ENCODE data around the gene UBE3C. TPM values are rescaled to one million over a fixed set of nuclear protein-coding genes. Genes with fewer than 3 reads are reported as not detected.
A peak's percentile ranks its signal among the peaks of the same experiment; 100 is the strongest.

Gene UBE3C
- total RNA-seq, 1 experiment from 2014 or later, result 84.8 TPM

DNA sequence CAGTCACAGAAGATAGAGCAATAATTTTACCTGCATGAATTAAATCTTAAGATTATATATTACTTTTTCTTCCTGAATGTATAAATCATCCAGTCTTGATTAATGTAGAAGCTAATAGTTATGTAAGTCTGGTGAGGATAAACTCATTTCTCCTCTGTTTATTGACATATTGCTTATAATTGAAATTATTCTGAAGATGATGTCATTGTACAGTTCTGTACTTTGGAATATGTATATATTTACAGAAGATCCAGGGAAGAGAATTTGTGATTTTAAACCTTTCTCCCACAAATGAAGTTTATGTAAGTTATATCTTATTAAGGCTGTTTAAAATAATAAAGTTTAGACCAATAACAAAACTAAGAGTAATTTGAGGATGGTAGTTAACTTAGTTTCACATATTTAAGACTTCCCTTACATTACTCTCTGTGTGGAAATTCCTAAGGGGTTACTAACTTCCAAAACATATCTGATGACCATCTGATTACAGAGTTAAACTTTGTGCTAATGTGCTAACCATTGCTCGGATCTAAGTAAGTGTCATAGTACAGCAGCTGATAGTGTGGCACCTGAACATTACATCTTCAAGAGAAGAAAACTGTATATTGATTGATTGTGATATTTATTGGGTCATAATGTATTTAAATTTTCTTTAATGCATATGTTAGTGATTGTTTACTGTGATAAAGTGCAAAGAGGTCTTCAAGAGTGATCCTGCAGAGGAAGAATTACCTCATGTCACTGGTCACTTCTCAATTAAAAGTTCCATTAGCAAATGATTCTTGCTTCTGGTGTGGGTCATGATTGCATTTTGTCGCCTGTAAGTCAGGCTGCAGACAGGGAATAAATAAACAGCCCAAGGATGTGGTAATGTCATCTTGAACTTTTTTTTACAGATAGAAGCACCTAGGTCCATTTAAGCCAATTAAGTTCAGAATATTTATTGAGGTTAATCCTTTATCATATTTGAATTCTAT, 96.9 kb downstream of the UBE3C start:
- no peak overlapping the region for H3K4me2 ChIP-seq (ENCODE audit: low read depth, low read length, poor library complexity, severe bottlenecking)
- peaks cover 85% of the 10 kb centered on the region for H3K36me3 ChIP-seq (ENCODE audit: insufficient read depth, low read length)
- no peak overlapping the region for H3K27ac ChIP-seq (ENCODE audit: low read length)

DNA sequence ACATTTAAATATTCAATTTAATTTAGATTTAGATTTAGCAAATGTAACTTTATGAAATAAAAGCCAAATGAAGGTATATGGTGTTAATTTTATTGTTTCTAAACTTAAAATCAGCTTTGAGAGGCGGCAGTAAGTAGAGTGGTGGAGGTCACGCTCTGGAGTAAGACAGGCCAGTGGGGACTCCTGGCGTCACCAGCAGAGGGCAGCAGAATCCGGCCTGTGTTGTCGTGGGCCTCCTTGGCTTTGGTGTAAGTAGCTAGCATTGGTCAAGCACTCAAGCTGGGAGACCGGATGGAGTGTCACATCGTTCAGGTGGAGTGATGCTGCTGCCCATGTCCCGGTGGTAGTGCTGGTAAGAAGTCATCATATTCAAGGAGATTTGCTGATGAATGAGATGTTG, 99.4 kb downstream of the UBE3C start:
- Histone ChIP-seq H2AFZ (ENCODE audit: low read length) (no peak overlapping the region), H3K9me2 (replicated peaks; ENCODE audit: insufficient read depth, low read length) (no peaks in the 10 kb centered on the region), H3K79me2 (ENCODE audit: low read length) (peaks cover 22% of the 10 kb centered on the region), H3K4me1 (ENCODE audit: low read length) (no peaks in the 10 kb centered on the region), H3K27ac (ENCODE audit: low read length) (no peak overlapping the region), H3K4me3 (ENCODE audit: low read length) (no peak overlapping the region), H3K9ac (ENCODE audit: low read length) (no peak overlapping the region), H3K36me3 (ENCODE audit: insufficient read depth, low read length) (peaks cover 63% of the 10 kb centered on the region), H3K27me3 (ENCODE audit: low read length) (no peaks in the 10 kb centered on the region), H3K9me3 (ENCODE audit: low read length) (no peaks in the 10 kb centered on the region; the same call in 1 of the 2 replicates), H4K20me1 (ENCODE audit: insufficient read depth, low read depth, low read length) (no peaks in the 10 kb centered on the region; the same call in 1 of the 2 replicates), H3K4me2 (ENCODE audit: low read depth, low read length, poor library complexity, severe bottlenecking) (no peak overlapping the region)
- no peak for DNase-seq

More for the DNA sequence above, 96.9 kb downstream of the UBE3C start:
- DNase-seq, result no peak
- Histone ChIP-seq H3K9me3 (ENCODE audit: low read length) (no peaks in the 10 kb centered on the region; the same call in 1 of the 2 replicates), H3K4me3 (ENCODE audit: low read length) (no peak overlapping the region), H3K4me1 (ENCODE audit: low read length) (no peaks in the 10 kb centered on the region), H3K79me2 (ENCODE audit: low read length) (peaks cover 36% of the 10 kb centered on the region), H3K9me2 (replicated peaks; ENCODE audit: insufficient read depth, low read length) (no peaks in the 10 kb centered on the region), H3K27me3 (ENCODE audit: low read length) (no peaks in the 10 kb centered on the region), H2AFZ (ENCODE audit: low read length) (no peak overlapping the region), H4K20me1 (ENCODE audit: insufficient read depth, low read depth, low read length) (no peaks in the 10 kb centered on the region), H3K9ac (ENCODE audit: low read length) (no peak overlapping the region)

DNA sequence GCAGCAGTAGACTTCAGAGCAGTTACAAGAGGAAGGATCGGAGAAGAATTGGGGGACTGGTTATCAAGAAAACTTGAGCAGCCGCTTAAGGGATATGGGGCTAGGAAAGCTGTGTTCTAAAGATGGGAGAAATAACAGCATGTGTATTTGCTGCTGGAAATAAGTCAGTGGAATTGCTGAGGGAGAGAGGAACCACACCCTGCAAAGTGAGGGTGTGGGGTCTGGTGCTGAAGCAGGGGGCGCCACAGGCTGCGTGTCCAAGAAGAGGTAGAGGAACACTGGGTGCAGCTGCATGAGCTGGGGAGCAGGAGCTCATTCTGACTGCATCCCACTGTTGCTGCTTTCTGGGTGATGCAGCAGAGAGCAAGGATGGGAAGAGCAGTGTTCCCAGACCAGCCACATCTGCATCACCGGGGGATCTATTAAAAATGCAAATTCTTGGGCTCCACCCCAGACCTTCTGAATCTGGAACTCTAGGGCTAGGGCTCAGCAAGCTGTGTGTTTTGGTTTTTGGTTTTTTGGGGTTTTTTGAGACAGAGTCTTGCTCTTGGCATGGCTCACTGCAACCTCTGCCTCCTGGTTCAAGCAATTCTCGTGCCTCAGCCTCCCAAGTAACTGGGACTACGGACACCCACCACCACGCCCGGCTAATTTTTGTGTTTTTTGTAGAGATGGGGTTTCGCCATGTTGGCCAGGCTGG, 101.0 kb downstream of the UBE3C start:
- Histone ChIP-seq H2AFZ (ENCODE audit: low read length) (no peak overlapping the region), H3K36me3 (ENCODE audit: insufficient read depth, low read length) (peaks cover 47% of the 10 kb centered on the region), H3K27me3 (ENCODE audit: low read length) (no peaks in the 10 kb centered on the region), H3K4me1 (ENCODE audit: low read length) (no peaks in the 10 kb centered on the region), H3K4me3 (ENCODE audit: low read length) (no peak overlapping the region), H3K79me2 (ENCODE audit: low read length) (peaks cover 12% of the 10 kb centered on the region), H3K4me2 (ENCODE audit: low read depth, low read length, poor library complexity, severe bottlenecking) (no peak overlapping the region), H3K9ac (ENCODE audit: low read length) (no peak overlapping the region), H3K9me3 (ENCODE audit: low read length) (no peaks in the 10 kb centered on the region; the same call in 1 of the 2 replicates), H3K27ac (ENCODE audit: low read length) (no peak overlapping the region), H3K9me2 (replicated peaks; ENCODE audit: insufficient read depth, low read length) (no peaks in the 10 kb centered on the region), H4K20me1 (ENCODE audit: insufficient read depth, low read depth, low read length) (no peaks in the 10 kb centered on the region; the same call in 1 of the 2 replicates)
- DNase-seq, result no peak

DNA sequence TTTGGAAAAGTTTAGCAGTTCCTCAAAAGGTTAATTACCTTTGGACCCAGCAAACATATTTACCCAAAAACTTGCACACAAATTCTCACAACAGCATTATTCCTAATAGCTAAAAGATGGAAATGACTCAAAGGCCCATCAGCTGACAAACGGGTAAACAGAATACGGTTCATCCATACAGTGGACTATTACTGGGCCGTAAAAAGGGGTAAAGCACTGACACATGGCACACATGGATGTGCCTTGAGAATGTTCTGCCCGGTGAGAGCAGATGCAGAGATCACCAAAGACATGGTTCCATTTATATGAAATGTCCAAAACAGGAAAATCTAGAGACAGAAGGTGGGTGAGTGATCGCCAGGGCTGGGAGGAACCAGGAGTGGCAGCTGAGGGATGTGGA, 102.9 kb downstream of the UBE3C start:
- H3K4me3 ChIP-seq (ENCODE audit: low read length), result no peak overlapping the region
- H2AFZ ChIP-seq (ENCODE audit: low read length), result no peak overlapping the region
- no peak overlapping the region for H3K27ac ChIP-seq (ENCODE audit: low read length)
- no peaks in the 10 kb centered on the region for H3K4me1 ChIP-seq (ENCODE audit: low read length)
- H3K9me2 ChIP-seq (replicated peaks; ENCODE audit: insufficient read depth, low read length), result no peaks in the 10 kb centered on the region
- H3K4me2 ChIP-seq (ENCODE audit: low read depth, low read length, poor library complexity, severe bottlenecking), result no peak overlapping the region
- no peaks in the 10 kb centered on the region for H3K27me3 ChIP-seq (ENCODE audit: low read length)
- H3K9me3 ChIP-seq (ENCODE audit: low read length), result no peaks in the 10 kb centered on the region; the same call in 1 of the 2 replicates
- no peak for DNase-seq
- H3K9ac ChIP-seq (ENCODE audit: low read length), result no peak overlapping the region
- peaks cover 29% of the 10 kb centered on the region for H3K36me3 ChIP-seq (ENCODE audit: insufficient read depth, low read length)
- peaks cover 2% of the 10 kb centered on the region; the same call in 1 of the 2 replicates for H3K79me2 ChIP-seq (ENCODE audit: low read length)
- no peaks in the 10 kb centered on the region; the same call in 1 of the 2 replicates for H4K20me1 ChIP-seq (ENCODE audit: insufficient read depth, low read depth, low read length)

DNA sequence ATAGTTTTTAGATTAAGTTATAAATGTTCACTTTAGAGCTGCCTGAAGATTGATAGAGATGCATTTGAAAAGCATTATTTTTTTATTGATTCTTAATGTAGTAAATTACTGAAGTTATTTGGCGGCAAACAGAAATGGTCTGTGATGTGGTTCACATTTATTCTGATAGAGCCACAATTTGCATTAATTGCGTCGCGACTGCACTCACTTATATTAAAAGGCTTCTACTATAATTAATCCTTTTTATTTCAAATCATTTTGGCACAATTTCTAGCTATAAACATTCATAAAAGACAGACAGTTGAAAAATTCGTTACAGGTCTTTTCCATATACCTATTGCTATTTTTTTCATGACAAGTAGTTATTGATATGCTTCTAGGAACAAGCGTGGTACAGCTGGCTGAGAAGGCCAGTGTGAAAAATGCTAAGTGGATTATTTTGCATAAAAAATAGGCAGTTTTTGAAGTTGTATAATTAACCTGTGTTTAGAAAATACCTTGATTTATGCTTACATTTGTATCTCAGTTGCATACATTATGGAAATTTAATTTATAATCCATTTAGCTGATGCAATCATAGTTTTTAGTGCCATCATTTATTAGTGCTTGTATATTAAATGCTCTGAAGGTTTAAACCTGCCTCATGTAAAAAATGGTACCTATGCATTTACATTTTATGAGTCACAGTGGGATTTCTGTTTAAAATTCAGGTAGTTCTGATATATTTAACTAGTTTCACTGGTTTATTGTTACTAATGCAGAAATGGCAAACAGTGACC, 106.0 kb downstream of the UBE3C start:
- H3K79me2 ChIP-seq (ENCODE audit: low read length), result no peaks in the 10 kb centered on the region; the same call in 1 of the 2 replicates
- H3K9me2 ChIP-seq (replicated peaks; ENCODE audit: insufficient read depth, low read length), result no peaks in the 10 kb centered on the region

DNA sequence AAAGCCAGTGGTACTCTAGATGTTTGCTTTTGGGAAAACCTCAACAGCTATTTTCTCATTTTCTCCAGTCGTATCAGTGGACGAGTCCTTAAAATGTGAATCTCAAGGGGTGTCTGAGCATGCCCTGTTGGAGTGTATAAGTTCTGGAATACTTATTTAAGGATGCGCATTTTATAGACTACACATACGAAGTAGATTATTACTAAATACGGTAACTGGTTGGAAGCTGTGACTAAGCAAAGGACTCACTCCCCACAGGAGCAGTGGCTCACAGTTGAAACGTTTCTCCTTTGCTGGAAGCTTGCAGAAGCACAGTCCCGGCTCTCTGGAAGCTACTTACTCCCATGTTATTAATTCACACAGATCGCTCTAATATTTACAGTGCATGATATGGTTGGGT, 107.3 kb downstream of the UBE3C start:
- H3K4me2 ChIP-seq (ENCODE audit: low read depth, low read length, poor library complexity, severe bottlenecking), result no peak overlapping the region
- no peaks in the 10 kb centered on the region; the same call in 1 of the 2 replicates for H3K79me2 ChIP-seq (ENCODE audit: low read length)
- no peak overlapping the region for H3K9ac ChIP-seq (ENCODE audit: low read length)
- no peaks in the 10 kb centered on the region for H3K9me3 ChIP-seq (ENCODE audit: low read length)
- no peak overlapping the region for H3K27ac ChIP-seq (ENCODE audit: low read length)
- no peaks in the 10 kb centered on the region for H3K9me2 ChIP-seq (replicated peaks; ENCODE audit: insufficient read depth, low read length)
- no peak for DNase-seq
- no peaks in the 10 kb centered on the region for H3K27me3 ChIP-seq (ENCODE audit: low read length)
- H3K4me1 ChIP-seq (ENCODE audit: low read length), result no peaks in the 10 kb centered on the region
- H2AFZ ChIP-seq (ENCODE audit: low read length), result no peak overlapping the region
- peaks cover 8% of the 10 kb centered on the region; the same call in 1 of the 2 replicates for H3K36me3 ChIP-seq (ENCODE audit: insufficient read depth, low read length)
- H3K4me3 ChIP-seq (ENCODE audit: low read length), result no peak overlapping the region
- H4K20me1 ChIP-seq (ENCODE audit: insufficient read depth, low read depth, low read length), result no peaks in the 10 kb centered on the region; the same call in 1 of the 2 replicates

More for the DNA sequence above, 106.0 kb downstream of the UBE3C start:
- Histone ChIP-seq H3K9me3 (ENCODE audit: low read length) (no peaks in the 10 kb centered on the region; the same call in 1 of the 2 replicates), H3K27ac (ENCODE audit: low read length) (peak overlapping the region; percentile 41; the same call in 1 of the 2 replicates), H3K4me2 (ENCODE audit: low read depth, low read length, poor library complexity, severe bottlenecking) (no peak overlapping the region), H3K9ac (ENCODE audit: low read length) (no peak overlapping the region), H3K36me3 (ENCODE audit: insufficient read depth, low read length) (peaks cover 10% of the 10 kb centered on the region; the same call in 1 of the 2 replicates), H3K4me1 (ENCODE audit: low read length) (no peaks in the 10 kb centered on the region), H3K4me3 (ENCODE audit: low read length) (no peak overlapping the region), H4K20me1 (ENCODE audit: insufficient read depth, low read depth, low read length) (no peaks in the 10 kb centered on the region; the same call in 1 of the 2 replicates), H3K27me3 (ENCODE audit: low read length) (no peaks in the 10 kb centered on the region), H2AFZ (ENCODE audit: low read length) (no peak overlapping the region)
- no peak for DNase-seq

DNA sequence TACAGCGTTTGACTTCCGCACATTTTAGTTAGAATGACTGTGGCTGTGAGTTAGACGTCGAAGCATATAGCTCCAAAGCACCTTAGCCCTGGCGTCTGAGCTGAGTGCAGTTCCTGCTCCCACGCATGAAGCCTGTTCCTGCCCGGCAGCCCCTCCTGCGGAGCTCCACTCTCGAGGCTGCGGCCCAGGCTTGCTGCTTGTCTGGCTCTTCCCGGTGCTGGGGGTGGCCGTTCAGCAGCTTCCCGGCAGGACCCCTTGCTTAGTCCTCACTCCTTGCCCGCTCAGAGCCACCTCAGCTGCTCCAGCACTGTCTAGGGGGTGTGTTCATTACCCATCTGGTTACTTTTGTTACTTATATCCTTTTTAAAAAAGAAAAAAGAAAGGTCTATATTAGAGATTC, 109.9 kb downstream of the UBE3C start:
- Histone ChIP-seq H3K9me3 (ENCODE audit: low read length) (no peaks in the 10 kb centered on the region), H3K79me2 (ENCODE audit: low read length) (peaks cover 8% of the 10 kb centered on the region; the same call in 1 of the 2 replicates), H3K9ac (ENCODE audit: low read length) (no peak overlapping the region), H3K4me1 (ENCODE audit: low read length) (no peaks in the 10 kb centered on the region), H3K4me3 (ENCODE audit: low read length) (no peak overlapping the region), H3K4me2 (ENCODE audit: low read depth, low read length, poor library complexity, severe bottlenecking) (no peak overlapping the region), H2AFZ (ENCODE audit: low read length) (no peak overlapping the region), H3K27me3 (ENCODE audit: low read length) (no peaks in the 10 kb centered on the region), H3K36me3 (ENCODE audit: insufficient read depth, low read length) (peaks cover 29% of the 10 kb centered on the region), H3K9me2 (replicated peaks; ENCODE audit: insufficient read depth, low read length) (no peaks in the 10 kb centered on the region), H3K27ac (ENCODE audit: low read length) (no peak overlapping the region), H4K20me1 (ENCODE audit: insufficient read depth, low read depth, low read length) (no peaks in the 10 kb centered on the region)
- DNase-seq, result no peak

Measured in Karpas-422 (cell line).